ENCODE measurements around the gene TFAP2C.

The TFAP2C gene

DNA sequence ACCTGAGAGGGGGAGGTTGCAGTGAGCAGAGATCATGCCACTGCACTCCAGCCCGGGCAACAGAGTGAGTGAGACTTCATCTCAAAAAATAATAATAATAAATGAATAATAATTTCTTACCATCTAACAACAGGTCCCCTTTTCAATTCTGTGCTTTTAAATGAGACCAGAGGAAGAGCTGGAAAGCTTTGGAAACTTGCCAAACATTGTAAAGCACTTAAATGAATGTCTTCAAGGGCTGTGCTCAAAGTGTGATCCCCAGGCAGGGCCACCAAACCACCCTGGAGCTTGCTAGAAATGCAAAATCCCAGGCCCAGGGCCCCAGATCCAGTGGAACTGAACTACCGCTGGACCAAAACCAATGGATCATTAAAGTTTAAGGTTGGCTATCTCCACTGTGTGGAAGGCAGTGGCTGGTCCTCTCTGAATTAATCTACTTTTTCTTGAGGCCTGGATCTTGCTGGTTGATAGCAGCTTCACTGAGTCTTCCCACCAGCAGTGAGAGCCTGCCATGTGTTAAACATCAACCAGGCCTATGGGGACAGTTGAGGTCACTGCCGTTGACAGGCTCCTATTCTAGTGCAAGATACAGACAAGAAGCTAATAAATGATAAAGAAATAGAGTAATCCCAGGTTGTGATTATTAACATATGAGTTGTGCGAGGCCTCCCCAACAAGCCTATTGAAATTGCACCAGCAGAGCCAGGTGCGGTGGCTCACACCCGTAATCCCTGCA is 23.7 kb upstream of the TFAP2C start:
- TF ChIP-seq GATA2 (IDR thresholded peaks at IDR 0.05; ENCODE audit: low read depth, low read length) (no peak), GATA3 (IDR thresholded peaks at IDR 0.05; ENCODE audit: low read depth, low read length) (no peak)

DNA sequence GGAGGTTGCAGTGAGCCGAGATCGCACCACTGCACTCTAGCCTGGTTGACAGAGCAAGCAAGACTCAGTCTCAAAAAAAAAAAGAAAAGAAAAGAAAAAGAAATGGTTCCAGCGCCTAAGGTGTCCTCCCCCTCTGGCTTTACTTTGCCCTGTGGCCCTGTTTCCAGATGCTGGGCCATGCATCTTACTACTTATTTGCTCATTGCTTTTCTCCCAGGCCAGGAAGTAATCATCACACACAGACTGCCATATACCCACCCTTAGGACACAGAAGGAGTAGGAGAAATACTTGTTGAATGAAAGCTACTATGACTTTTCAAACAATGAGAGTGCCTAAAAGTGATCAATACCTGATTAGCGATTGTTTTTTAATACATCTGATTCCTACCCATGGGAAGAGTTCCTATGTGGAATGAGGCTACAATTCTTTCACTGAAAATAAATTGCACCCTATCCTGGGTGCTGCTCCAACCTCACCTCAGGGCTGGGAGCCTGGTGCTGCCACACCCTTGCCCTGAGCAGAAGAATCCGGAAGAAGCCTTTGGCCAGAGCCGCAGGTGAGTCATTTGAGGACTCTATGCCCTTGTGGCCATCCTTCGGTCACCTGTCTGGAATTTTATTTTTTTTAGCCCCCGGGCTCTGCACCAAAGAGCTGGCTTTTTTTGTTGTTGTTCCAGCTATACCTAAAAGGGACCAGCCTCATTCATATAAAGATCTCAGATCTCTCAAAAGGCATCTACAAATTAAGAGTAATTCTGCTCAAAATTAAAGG is 22.7 kb upstream of the TFAP2C start:
- TF ChIP-seq GATA3 (IDR thresholded peaks at IDR 0.05; ENCODE audit: low read depth, low read length) (no peak), GATA2 (IDR thresholded peaks at IDR 0.05; ENCODE audit: low read depth, low read length) (no peak)

DNA sequence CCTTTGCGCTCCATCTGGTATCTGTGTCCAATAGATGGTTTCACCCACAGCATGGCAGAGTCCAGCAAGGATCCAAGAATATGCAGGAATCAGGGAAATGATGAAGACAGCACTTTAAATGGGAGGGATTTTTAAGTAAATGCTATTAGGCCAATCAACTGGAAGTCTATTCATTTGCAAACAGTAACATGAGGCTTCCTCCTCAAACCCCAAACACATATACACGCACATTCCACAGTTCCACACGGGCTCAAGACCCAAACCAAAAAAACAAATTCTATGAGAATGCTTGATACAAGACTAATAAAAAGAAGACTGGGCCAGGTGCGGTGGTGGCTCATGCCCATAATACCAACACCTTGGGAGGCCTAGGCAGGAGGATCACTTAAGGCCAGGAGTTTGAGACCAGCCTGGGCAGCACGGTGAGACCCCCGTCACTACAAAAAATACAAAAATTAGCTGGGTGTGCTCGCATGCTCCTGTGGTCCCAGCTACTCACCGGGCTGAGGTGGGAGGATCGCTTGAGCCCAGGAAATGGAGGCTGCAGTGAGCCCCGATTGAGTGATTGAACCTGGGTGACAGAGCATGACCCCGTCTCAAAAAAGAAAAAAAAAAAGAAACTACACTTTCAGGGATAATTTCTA is 21.9 kb upstream of the TFAP2C start:
- TF ChIP-seq GATA3 (IDR thresholded peaks at IDR 0.05; ENCODE audit: low read depth, low read length) (no peak), GATA2 (IDR thresholded peaks at IDR 0.05; ENCODE audit: low read depth, low read length) (no peak)

DNA sequence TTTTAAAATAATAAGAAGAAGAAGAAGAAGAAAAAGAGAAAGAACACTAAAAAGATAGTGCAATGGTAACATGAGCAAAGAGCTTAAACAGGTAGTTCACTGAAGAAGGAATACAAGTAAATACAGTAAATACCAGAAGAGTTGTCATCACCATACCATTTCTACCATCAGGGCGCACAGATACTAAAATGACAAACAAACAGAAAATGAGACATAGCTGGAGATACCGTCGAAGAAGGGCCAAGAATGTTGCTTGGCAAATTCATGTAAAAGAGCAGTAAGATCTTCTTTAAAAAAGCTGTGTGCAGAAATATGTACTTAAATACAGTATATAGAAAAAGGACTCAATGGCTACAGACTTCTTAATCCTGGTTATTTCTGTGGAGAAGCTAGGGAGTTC is 20.7 kb upstream of the TFAP2C start:
- TF ChIP-seq GATA2 (IDR thresholded peaks at IDR 0.05; ENCODE audit: low read depth, low read length) (no peak), GATA3 (IDR thresholded peaks at IDR 0.05; ENCODE audit: low read depth, low read length) (no peak)

DNA sequence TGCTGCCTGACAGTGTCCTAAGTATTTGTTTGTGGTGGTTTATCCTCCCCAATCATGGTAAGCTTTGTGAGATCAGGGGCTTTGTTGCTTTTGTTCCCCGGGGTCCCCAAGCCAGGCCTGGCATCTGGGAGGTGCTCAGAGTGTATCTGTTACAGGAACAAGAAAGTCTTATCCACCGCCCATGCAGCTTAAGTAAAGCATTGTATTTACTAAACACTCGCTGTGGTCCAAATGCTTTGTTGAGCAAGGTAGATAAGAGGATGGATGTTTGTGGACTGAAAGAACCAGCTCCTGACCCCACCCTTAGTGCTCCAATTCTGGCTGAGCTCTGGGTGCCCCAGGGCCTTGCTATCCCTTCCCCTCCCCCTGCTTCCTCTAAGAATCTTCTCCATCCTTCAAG is 19.8 kb upstream of the TFAP2C start:
- TF ChIP-seq GATA3 (IDR thresholded peaks at IDR 0.05; ENCODE audit: low read depth, low read length) (no peak), GATA2 (IDR thresholded peaks at IDR 0.05; ENCODE audit: low read depth, low read length) (no peak)

DNA sequence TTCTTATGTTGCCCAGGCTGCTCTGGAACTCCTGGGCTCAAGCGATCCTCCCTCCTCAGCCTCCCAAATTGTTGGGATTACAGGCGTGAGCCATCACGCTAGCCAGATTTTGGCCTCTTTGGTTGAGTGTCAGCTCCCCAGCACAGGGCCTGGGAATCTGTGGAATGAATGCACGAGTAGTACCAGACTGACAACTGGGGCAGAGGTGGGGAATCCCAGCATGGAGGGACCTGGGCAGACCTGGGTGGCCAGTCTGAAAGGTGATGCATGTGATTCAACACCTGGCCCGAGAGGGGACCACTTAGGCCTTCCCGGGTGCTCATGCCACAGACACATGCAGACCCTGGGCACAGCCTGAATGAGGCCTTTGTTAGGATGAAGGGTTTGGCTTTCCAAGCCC is 19.0 kb upstream of the TFAP2C start:
- TF ChIP-seq GATA2 (IDR thresholded peaks at IDR 0.05; ENCODE audit: low read depth, low read length) (no peak), GATA3 (IDR thresholded peaks at IDR 0.05; ENCODE audit: low read depth, low read length) (no peak)

DNA sequence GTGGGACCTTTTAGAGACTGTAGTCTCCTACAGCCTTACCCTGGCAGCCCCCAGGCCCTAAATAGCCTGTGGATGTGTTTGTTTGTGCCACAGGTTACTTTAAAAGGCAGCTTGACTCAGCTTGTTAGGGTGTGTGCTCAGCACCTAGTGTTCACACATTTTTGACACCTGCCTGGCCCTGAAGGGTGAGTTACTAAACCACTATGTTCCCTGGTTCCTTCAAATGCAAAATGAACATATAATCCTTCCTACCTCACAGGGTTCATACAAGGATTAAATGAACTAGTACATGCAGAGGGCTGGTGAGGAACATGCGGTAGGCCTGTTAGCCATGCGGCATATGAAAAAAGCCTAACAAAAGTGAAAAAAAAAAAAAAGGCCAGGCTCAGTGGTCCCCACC is 14.9 kb upstream of the TFAP2C start:
- TF ChIP-seq GATA2 (IDR thresholded peaks at IDR 0.05; ENCODE audit: low read depth, low read length) (no peak), GATA3 (IDR thresholded peaks at IDR 0.05; ENCODE audit: low read depth, low read length) (no peak)

DNA sequence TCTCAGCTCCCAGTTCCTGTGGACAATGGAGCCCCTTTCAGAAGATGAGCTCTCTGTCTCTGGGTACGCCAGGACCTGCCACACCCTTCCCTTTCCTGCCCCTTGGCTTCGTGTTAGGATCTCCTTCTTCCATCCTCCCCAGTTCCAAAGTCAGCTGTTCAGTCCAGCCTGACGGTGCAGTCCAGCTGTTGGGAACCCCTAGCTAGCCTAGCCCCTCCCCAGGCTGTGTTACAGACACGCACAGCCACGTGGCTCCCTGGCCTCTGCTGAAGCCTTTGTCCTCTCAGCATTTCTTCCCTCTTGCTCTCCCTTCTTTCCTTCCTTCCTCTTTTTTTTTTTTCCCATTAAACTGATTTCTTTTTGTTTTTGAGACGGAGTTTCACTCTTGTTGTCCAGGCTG is 12.4 kb upstream of the TFAP2C start:
- TF ChIP-seq GATA3 (IDR thresholded peaks at IDR 0.05; ENCODE audit: low read depth, low read length), result no peak
- no peak for TF ChIP-seq GATA2 (IDR thresholded peaks at IDR 0.05; ENCODE audit: low read depth, low read length)

DNA sequence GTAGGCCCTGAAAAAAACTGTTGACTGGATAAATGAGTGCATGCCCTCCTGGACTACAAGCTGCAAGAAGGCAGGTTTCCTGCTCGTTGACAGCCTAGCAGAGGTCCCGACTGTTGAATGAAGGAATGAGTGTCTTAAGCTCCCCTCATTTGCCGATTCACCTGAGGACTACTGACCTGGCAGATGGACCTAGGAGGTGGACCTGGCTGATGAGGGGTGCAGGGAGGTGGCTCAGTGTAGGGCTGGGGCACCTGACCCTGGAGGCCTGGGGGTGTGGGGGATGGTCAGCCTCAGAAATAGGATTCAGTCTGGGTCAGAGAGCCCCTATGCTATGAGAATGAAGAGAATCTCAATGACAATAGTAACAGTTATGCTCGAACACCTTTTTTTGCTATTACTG is 11.6 kb upstream of the TFAP2C start:
- no peak for TF ChIP-seq GATA2 (IDR thresholded peaks at IDR 0.05; ENCODE audit: low read depth, low read length)
- TF ChIP-seq GATA3 (IDR thresholded peaks at IDR 0.05; ENCODE audit: low read depth, low read length), result no peak

DNA sequence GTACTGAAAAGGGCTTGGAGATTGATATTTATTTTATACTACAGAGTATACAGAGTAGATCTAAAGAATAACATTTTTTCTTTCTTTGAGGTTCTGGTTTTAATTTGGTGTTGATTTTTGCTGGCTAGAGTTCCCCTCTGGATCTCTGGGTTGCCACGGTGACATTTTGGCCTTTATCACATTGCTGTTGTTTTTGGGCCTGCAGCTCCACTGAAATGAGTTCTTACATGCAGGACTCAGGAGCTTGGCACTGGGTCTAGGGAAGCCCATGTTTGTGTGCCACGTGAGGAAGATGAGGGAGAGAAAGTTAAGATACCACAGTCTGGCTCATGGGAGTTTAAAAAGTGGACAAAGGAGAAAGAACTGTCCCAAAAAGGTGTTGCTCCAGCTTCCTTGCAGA is 7.4 kb upstream of the TFAP2C start:
- no peak for TF ChIP-seq GATA2 (IDR thresholded peaks at IDR 0.05; ENCODE audit: low read depth, low read length)
- no peak for TF ChIP-seq GATA3 (IDR thresholded peaks at IDR 0.05; ENCODE audit: low read depth, low read length)

DNA sequence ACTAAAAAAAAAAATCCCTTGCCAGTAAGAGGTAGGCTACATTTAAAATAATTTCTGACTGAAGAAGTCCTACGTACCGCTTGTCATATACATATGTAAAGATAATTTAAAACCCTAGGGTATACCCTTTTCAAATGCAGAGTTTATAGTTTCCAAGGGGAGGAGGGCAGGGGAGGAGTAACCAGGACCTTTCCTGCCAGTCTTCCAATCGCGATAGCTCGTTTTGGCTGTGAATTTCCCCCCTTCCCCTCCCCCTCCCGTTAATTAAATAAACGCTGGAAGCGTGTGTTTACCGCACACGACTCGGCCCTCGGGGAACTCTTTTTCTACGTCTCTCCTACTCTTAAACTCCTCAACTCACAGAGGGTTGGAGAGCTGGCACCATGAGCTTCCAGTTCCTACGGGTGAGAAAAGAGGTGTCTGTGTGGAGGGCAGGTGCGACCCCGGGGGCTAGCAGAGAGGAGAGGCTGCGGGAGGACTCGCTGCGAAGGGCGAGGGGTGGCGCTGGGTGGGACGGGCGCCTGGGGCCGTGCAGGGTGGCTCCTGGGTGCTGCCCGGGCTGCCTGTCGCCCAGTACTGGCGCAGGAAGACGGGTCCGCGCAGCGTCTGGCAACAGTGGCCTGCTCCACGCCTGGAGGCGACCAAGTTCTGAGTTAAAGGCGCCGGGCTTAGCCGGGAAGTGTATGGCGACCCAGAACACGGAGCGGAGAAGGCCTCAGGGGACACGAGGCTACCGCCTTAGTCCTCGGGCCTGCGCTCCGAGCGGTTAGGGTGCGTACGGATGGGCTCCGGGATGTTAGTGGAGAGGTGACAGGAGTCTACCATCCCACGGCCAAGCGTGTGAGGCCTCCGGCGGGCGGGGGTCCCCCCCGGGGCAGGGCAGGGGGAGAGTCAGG is 4.1 kb upstream of the TFAP2C start:
- TF ChIP-seq GATA2 (IDR thresholded peaks at IDR 0.05; ENCODE audit: low read depth, low read length), result no peak
- TF ChIP-seq GATA3 (IDR thresholded peaks at IDR 0.05; ENCODE audit: low read depth, low read length), result no peak

DNA sequence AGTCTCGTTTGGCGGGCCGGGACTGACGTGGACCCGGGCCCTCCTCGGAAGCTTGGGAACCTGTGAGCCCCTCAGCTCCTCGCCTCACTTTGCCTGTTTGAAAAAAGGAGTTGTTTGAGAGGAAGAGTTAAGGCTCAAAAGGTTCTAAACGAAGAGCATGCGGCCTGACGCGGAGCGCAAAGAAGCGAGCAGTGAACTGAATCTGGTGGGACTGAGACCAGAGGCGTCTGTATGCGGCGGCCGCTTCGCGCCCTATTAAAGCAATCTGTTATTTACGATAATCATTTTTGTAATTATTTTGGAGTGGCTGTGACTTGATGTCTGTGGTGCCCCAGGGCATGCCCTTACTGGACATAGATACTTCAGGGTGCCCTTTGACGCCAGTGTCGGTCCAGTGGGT is 3.3 kb upstream of the TFAP2C start:
- TF ChIP-seq GATA2 (IDR thresholded peaks at IDR 0.05; ENCODE audit: low read depth, low read length), result no peak
- no peak for TF ChIP-seq GATA3 (IDR thresholded peaks at IDR 0.05; ENCODE audit: low read depth, low read length)

DNA sequence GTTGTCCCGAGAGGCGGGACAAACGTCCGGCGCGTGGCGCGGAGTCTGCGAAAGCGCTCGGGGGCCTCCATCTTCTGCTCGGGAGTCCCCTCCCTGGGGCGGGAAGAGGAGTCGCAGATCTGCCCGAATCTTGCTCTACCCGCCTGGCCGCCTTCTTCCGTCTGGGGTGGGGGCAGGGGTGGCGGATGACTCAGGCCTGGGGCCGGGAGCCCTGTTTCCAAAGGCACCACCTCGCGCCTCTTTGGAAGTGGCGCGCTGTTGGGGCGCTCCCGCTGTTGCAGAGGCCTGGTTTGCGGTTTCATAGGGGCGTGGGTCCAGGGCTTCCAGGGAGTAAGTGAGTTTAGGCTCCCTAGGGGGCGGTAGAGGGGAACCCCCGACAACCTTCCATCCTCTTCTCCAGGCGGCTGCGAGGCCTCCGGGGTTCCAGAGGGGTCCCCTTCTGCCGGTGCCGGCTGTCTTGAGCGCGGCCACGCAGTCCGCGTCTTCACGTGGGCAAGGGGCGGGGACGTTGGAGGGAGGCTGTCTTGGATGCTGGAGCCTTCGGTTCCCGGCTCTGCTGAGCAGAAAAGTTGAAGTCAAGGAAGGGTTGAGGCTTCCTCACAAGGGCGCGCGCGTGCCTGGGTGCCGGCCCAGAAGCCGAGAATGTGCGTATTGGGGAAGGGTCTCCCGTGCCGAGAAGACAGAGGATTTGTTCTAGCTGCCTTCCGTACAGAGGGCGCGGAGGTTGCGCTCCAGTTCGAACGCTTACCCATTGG is 2.6 kb upstream of the TFAP2C start:
- TF ChIP-seq GATA2 (IDR thresholded peaks at IDR 0.05; ENCODE audit: low read depth, low read length), result no peak
- TF ChIP-seq GATA3 (IDR thresholded peaks at IDR 0.05; ENCODE audit: low read depth, low read length), result no peak

Data from SH-SY5Y (cell line).